Breast epithelium (tissue), 3 donors: Measurements from ENCODE around the gene ADAM12.

ENCODE experiments used
- CTCF ChIP-seq, 3 donors: fragments of 450-650 bp; IDR thresholded peaks; one replicate each; pipeline ENCODE4 v1.5.1; 2016 to 2017; ENCODE audit warnings: antibody characterized with exemption in 3 of 3, mild to moderate bottlenecking in 3 of 3, moderate library complexity in 3 of 3
- POLR2A ChIP-seq: fragments of 450-650 bp; IDR thresholded peaks from one replicate; pipeline ENCODE4 v1.6.1; 2016; ENCODE audit warnings: antibody characterized with exemption, mild to moderate bottlenecking, moderate library complexity
- POLR2AphosphoS5 ChIP-seq, 3 donors: sonication (generic); formaldehyde crosslinking; IDR thresholded peaks; one replicate each; pipeline ENCODE4 v1.6.1; 2017; ENCODE audit warnings: antibody characterized with exemption in 3 of 3

GRCh38 chr10:126263006-126263676, 125.1 kb downstream of the ADAM12 start:
- TF ChIP-seq CTCF (IDR thresholded peaks at IDR 0.05), result no peak
- TF ChIP-seq POLR2A, result no peak
- TF ChIP-seq POLR2AphosphoS5 (IDR thresholded peaks at IDR 0.05), result no peak
